Thoracic aorta endothelial cell (primary cell): ENCODE measurements around the gene ZNHIT3. TPM values are rescaled to one million over a fixed set of nuclear protein-coding genes. Genes with fewer than 3 reads are reported as not detected.

ENCODE experiments used
- small RNA-seq: library from RNA; depleted of rRNA; stranded (forward); fragments of <200 nt; gene quantifications from one replicate; pipeline ENCODE3, GENCODE V24; 2012
- total RNA-seq: library from RNA; depleted of rRNA; stranded (reverse); fragments of >200 nt; gene quantifications from 2 replicates; pipeline ENCODE4 v1.2.3, GENCODE V29; 2012

Gene ZNHIT3
- 29.4 and 32.0 TPM in 2 replicates for total RNA-seq

GRCh38 chr17:36486204-36487194, at the start of gene ZNHIT3:
ZNHIT3 (plus strand) TSS chr17:36486681; CDS start chr17:36486700, 19 bp downstream.

GRCh38 chr17:36534840-36535668, 48.6 kb downstream of the ZNHIT3 start, which contains the start of the genes MYO19 and PIGW:
MYO19 (minus strand) TSS chr17:36534868; CDS start chr17:36532538, 2,330 bp downstream.
PIGW (plus strand) TSS chr17:36534987; CDS start chr17:36537102, 2,115 bp downstream.

GRCh38 chr17:36544307-36545076, 58.0 kb downstream of the ZNHIT3 start, which contains the start of gene GGNBP2:
GGNBP2 (plus strand) TSS chr17:36544919; CDS start chr17:36545725, 806 bp downstream.

Small RNAs within 50 kb of the gene (small RNA-seq; reads per million reads assigned to genes)
- gene RNA5SP439: not detected

Other genes with a start within 250 kb of the ZNHIT3 start
- 0.14 and 1.1 TPM in 2 replicates for gene TBC1D3I, start 222.1 kb upstream of the ZNHIT3 start, total RNA-seq
- not detected in 2 replicates for gene TBC1D3G, start 162.8 kb upstream of the ZNHIT3 start, total RNA-seq
- not detected in 2 replicates for gene TBC1D3H, start 98.2 kb upstream of the ZNHIT3 start, total RNA-seq
- 101 and 107 TPM in 2 replicates for gene MYO19, start 48.2 kb downstream of the ZNHIT3 start, total RNA-seq
- gene PIGW, start 48.3 kb downstream of the ZNHIT3 start, total RNA-seq: 15.7 and 17.9 TPM in 2 replicates
- gene GGNBP2, start 58.2 kb downstream of the ZNHIT3 start, total RNA-seq: 64.8 and 65.8 TPM in 2 replicates
- 6.5 and 8.8 TPM in 2 replicates for gene DHRS11, start 105.2 kb downstream of the ZNHIT3 start, total RNA-seq
- gene MRM1, start 114.9 kb downstream of the ZNHIT3 start, total RNA-seq: 4.4 and 5.8 TPM in 2 replicates